ENCODE results near the gene FSD2. TPM values are rescaled to one million over a fixed set of nuclear protein-coding genes. Genes with fewer than 3 reads are reported as not detected.
"Not testable (repeated sequence)": the region's sequence is repeated elsewhere in the genome, so short reads cannot be mapped to it uniquely, and the experiment has no call there.

The FSD2 gene
- total and polyA plus RNA-seq, 2 donors, result under 0.01 to 0.05 TPM

DNA sequence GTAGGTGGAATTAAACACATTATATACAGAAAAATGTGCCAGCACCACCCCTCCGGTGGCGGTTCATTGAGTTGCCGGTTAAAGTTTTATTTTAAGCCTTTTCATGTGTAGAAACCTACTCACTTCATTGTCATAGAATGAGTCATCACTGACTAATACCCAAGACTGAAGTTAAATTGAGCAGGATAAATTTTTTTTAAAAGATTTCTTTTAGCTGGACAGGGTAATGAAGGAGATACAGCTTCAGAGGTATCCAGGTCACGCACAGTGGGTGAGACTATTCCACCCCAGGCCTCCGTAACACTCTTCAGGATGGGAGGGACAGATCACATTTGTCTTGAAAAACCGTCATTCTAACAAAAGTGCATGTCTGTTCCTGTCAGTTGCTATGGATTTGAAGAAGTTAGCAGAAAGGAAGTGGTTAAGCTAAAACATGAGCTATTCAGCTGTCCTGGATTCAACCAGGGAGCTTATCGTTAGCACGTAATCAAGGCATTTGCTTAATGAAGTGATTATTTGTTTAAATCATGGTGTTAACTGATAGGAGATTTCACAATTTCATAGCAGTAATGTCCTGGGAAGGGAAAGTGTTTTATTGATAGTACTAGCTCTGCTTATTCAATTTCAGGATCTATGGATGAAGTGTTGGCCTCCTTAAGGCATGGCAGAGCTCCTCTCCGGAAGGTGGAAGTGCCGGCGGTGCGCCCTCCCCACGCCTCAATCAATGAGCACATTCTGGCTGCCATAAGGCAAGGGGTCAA is 26.9 kb upstream of the FSD2 start:
- H3K4me1 ChIP-seq (ENCODE audit: control insufficient read depth in 2 of 2, insufficient read depth in 2 of 2, low read length in 2 of 2), result peaks cover 0 to 4% of the 10 kb centered on the region in 2 donors
- H3K4me3 ChIP-seq (ENCODE audit: low read length in 2 of 2), result no peak overlapping the region
- peaks cover 72 to 83% of the 10 kb centered on the region in 2 donors for H3K36me3 ChIP-seq (ENCODE audit: control insufficient read depth in 2 of 2, insufficient read depth in 2 of 2, low read length in 1 of 2)
- 55% methylated on average over 13 of the region's 13 CpGs for WGBS
- no peaks in the 10 kb centered on the region for H3K27me3 ChIP-seq (ENCODE audit: control insufficient read depth in 2 of 2, insufficient read depth in 1 of 2, low read length in 1 of 2)
- peak overlapping the region; percentile 3 to 10 for H3K27ac ChIP-seq (ENCODE audit: low read depth in 1 of 2, low read length in 1 of 2)
- no peak for DNase-seq (ENCODE audit: low read depth in 6 of 9, low spot score in 9 of 9)
- peaks cover 0 to 2% of the 10 kb centered on the region in 2 donors for H3K9me3 ChIP-seq (ENCODE audit: control insufficient read depth in 2 of 2, insufficient read depth in 1 of 2, low read length in 1 of 2)

DNA sequence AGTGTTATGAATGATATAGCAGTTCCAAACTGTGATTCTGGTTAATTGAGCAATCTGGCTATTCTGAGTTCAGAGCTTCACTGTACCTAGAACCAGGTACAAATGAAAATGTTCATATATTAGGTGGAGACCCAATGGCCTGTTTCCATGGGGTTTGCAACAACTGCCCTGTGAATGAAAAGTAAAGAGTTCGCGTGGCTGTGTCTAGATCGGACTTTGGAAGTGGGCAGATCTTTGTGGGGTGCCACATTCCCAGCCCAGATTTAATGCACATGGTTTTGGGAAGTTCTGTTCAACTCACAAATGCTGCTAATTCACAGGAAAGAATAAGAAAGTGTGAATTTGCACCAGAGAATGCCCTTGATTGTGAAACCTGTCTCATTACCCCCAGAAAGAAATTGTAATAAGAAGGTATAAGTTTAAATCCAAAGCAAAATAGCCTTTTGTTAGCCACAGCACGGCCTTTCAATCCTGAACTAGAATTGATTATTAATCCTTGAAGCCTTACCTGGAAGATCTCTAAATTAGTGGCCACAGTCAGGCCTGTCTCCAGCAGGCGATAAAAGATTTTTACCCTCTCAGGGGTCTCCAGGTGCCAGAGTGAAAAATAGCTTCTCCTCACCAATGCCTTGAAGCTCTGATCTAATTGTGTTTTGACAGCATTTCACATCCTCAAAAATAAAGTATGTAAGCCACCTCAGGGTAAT is 26.2 kb upstream of the FSD2 start:
- Histone ChIP-seq H3K27me3 (ENCODE audit: control insufficient read depth in 2 of 2, insufficient read depth in 1 of 2, low read length in 1 of 2) (no peaks in the 10 kb centered on the region), H3K4me1 (ENCODE audit: control insufficient read depth in 2 of 2, insufficient read depth in 2 of 2, low read length in 2 of 2) (peaks cover 0 to 4% of the 10 kb centered on the region in 2 donors), H3K9me3 (ENCODE audit: control insufficient read depth in 2 of 2, insufficient read depth in 1 of 2, low read length in 1 of 2) (peaks cover 0 to 2% of the 10 kb centered on the region in 2 donors), H3K27ac (ENCODE audit: low read depth in 1 of 2, low read length in 1 of 2) (peak overlapping the region in 1 of 2 donors; percentile 10), H3K36me3 (ENCODE audit: control insufficient read depth in 2 of 2, insufficient read depth in 2 of 2, low read length in 1 of 2) (peaks cover 69 to 79% of the 10 kb centered on the region in 2 donors), H3K4me3 (ENCODE audit: low read length in 2 of 2) (no peak overlapping the region)
- WGBS, result 97% methylated on average over 5 of the region's 5 CpGs
- DNase-seq (ENCODE audit: low read depth in 6 of 9, low spot score in 9 of 9), result no peak

DNA sequence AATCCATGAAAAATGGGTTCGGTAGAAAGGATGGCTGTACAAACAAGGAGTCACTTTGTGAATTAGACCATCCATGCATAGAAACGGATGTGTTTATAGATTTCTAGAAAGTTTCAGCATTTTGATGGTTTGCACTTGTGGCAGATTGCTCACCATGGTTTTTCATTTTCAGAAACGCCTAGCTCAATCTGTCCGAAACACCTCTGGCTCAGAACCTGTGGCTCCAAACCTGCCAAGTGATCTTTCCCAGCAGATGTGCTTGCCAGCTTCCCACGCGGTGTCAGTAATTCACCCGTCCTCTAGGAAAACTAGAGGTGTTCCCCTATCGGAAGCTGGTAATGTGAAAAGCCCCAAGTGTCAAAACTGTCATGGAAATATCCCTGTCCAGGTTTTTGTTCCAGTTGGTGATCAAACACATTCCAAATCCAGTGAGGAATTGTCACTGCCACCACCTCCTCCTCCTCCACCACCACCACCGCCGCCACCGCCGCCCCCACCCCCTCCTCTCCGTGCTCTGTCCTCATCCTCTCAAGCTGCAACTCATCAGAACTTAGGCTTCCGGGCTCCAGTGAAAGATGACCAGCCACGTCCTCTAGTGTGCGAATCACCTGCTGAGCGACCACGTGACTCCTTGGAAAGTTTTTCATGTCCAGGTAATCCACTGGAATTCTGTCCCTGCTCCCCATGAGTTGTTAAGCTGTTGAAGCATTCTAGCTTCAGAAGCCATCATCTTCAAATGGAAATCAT is 24.7 kb upstream of the FSD2 start:
- WGBS, result 95% methylated on average over 18 of the region's 18 CpGs
- Histone ChIP-seq H3K4me3 (ENCODE audit: low read length in 2 of 2) (no peak overlapping the region), H3K4me1 (ENCODE audit: control insufficient read depth in 2 of 2, insufficient read depth in 2 of 2, low read length in 2 of 2) (peaks cover 0 to 4% of the 10 kb centered on the region in 2 donors), H3K36me3 (ENCODE audit: control insufficient read depth in 2 of 2, insufficient read depth in 2 of 2, low read length in 1 of 2) (peaks cover 58 to 78% of the 10 kb centered on the region in 2 donors), H3K9me3 (ENCODE audit: control insufficient read depth in 2 of 2, insufficient read depth in 1 of 2, low read length in 1 of 2) (no peaks in the 10 kb centered on the region), H3K27ac (ENCODE audit: low read depth in 1 of 2, low read length in 1 of 2) (no peak overlapping the region), H3K27me3 (ENCODE audit: control insufficient read depth in 2 of 2, insufficient read depth in 1 of 2, low read length in 1 of 2) (no peaks in the 10 kb centered on the region)
- DNase-seq (ENCODE audit: low read depth in 6 of 9, low spot score in 9 of 9), result no peak

DNA sequence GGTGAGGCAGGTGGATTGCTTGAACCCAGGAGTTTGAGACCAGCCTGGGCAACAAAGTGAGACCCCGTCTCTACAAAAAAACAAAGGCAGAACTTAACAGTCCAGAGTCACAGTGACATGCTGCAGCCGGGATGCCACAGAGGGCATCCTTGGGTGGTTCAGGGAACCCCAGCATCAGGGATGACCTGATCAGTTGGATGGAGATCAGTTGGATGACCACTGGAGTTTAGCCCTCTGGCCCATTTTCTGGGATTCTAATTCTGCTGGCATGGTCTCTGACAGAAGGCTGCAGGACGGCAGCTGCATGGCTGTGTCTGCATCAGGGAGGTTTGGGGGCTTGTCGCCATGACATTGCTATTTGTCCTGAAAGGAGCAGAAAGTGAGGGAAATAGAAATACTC is 23.4 kb upstream of the FSD2 start:
- Histone ChIP-seq H3K4me1 (ENCODE audit: control insufficient read depth in 2 of 2, insufficient read depth in 2 of 2, low read length in 2 of 2) (peaks cover 0 to 4% of the 10 kb centered on the region in 2 donors), H3K4me3 (ENCODE audit: low read length in 2 of 2) (no peak overlapping the region), H3K36me3 (ENCODE audit: control insufficient read depth in 2 of 2, insufficient read depth in 2 of 2, low read length in 1 of 2) (peaks cover 52 to 77% of the 10 kb centered on the region in 2 donors), H3K27ac (ENCODE audit: low read depth in 1 of 2, low read length in 1 of 2) (no peak overlapping the region), H3K9me3 (ENCODE audit: control insufficient read depth in 2 of 2, insufficient read depth in 1 of 2, low read length in 1 of 2) (no peaks in the 10 kb centered on the region), H3K27me3 (ENCODE audit: control insufficient read depth in 2 of 2, insufficient read depth in 1 of 2, low read length in 1 of 2) (no peaks in the 10 kb centered on the region)
- no peak for DNase-seq (ENCODE audit: low read depth in 6 of 9, low spot score in 9 of 9)
- WGBS, result 99% methylated on average over 4 of the region's 4 CpGs

DNA sequence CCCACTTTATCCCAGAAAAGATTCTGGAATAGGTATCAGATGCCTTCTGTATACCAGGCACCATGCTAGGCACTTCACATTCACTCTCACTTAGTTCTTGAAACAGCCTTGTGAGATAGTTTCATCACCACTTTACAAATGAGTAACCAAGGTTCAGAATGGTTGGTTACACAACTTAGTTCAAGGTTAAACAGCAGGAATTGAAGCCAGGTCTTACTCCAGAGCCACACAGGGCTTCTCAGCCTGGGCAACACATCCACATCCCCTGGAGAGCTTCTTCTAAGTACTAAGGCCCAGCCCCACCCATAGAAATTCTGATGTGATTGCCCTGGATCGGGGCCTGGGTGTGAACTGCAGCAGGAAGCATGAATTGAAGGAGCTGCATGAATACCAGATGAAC is 22.2 kb upstream of the FSD2 start:
- peaks cover 46 to 70% of the 10 kb centered on the region in 2 donors for H3K36me3 ChIP-seq (ENCODE audit: control insufficient read depth in 2 of 2, insufficient read depth in 2 of 2, low read length in 1 of 2)
- H3K27me3 ChIP-seq (ENCODE audit: control insufficient read depth in 2 of 2, insufficient read depth in 1 of 2, low read length in 1 of 2), result no peaks in the 10 kb centered on the region
- H3K4me1 ChIP-seq (ENCODE audit: control insufficient read depth in 2 of 2, insufficient read depth in 2 of 2, low read length in 2 of 2), result peaks cover 0 to under 1% of the 10 kb centered on the region in 2 donors
- no peak overlapping the region for H3K27ac ChIP-seq (ENCODE audit: low read depth in 1 of 2, low read length in 1 of 2)
- H3K4me3 ChIP-seq (ENCODE audit: low read length in 2 of 2), result no peak overlapping the region
- WGBS, result 98% methylated on average over 1 of the region's 1 CpG
- DNase-seq (ENCODE audit: low read depth in 6 of 9, low spot score in 9 of 9), result no peak
- H3K9me3 ChIP-seq (ENCODE audit: control insufficient read depth in 2 of 2, insufficient read depth in 1 of 2, low read length in 1 of 2), result no peaks in the 10 kb centered on the region

DNA sequence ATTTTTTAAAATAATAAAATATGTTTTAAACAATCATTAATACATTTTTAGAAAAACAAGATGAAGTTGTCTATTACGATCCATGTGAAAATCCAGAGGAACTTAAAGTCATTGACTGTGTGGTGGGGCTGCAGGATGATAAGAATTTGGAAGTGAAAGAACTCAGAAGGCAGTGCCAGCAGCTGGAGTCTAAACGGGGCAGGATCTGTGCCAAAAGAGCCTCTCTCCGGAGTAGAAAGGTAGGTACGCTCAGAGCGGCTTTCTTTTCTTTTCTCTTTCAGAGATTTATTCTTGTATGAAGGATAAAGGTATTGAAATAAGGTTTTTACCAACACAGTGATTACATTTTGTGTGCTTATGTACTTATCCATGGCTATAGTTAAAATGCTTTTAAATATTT is 17.2 kb upstream of the FSD2 start:
- 96% methylated on average over 5 of the region's 5 CpGs for WGBS
- no peak for DNase-seq (ENCODE audit: low read depth in 6 of 9, low spot score in 9 of 9)
- Histone ChIP-seq H3K27ac (ENCODE audit: low read depth in 1 of 2, low read length in 1 of 2) (no peak overlapping the region), H3K36me3 (ENCODE audit: control insufficient read depth in 2 of 2, insufficient read depth in 2 of 2, low read length in 1 of 2) (peaks cover 29 to 55% of the 10 kb centered on the region in 2 donors), H3K4me3 (ENCODE audit: low read length in 2 of 2) (no peak overlapping the region), H3K27me3 (ENCODE audit: control insufficient read depth in 2 of 2, insufficient read depth in 1 of 2, low read length in 1 of 2) (no peaks in the 10 kb centered on the region), H3K9me3 (ENCODE audit: control insufficient read depth in 2 of 2, insufficient read depth in 1 of 2, low read length in 1 of 2) (no peaks in the 10 kb centered on the region), H3K4me1 (ENCODE audit: control insufficient read depth in 2 of 2, insufficient read depth in 2 of 2, low read length in 2 of 2) (no peaks in the 10 kb centered on the region)

DNA sequence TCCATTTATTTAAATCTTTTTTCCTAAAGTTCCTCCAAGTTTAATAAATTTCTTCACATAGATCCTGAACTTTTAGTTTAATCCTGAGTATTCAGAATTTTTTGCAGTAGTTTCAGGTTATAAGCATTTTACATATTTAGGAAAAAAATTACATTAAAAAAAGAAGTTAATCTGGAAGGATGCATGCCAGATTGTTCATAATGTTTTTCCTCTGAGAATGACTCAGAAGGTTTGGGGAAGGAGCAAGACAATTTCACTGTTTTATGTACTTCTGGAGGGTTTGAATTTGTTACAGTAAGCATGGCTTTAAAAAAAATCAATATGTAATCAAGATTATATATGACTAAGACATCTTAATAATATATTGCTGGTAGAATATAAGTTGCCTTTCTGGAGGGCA is 16.0 kb upstream of the FSD2 start:
- DNase-seq (ENCODE audit: low read depth in 6 of 9, low spot score in 9 of 9), result not testable (repeated sequence)
- peaks cover 27 to 56% of the 10 kb centered on the region in 2 donors for H3K36me3 ChIP-seq (ENCODE audit: control insufficient read depth in 2 of 2, insufficient read depth in 2 of 2, low read length in 1 of 2)

DNA sequence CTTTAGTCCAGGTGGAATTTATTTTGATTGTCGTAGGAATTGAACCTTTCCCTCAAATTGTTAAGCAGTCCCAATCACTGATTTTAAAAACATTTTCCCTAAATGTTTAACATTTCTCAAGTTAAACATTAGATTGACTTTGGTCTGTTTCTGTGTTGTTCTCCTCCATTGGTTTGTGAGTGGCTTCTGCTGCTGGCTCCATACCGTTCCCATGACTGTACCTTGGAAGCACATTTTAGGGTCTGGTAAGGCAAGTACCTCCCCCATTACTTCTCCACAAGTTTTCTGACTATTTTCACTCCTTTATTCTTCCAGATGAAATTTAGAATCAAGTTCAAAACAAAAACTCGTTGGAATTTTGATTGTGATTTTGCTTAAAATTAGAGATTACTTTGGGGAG is 15.5 kb upstream of the FSD2 start:
- H3K36me3 ChIP-seq (ENCODE audit: control insufficient read depth in 2 of 2, insufficient read depth in 2 of 2, low read length in 1 of 2), result peaks cover 29 to 56% of the 10 kb centered on the region in 2 donors
- not testable (repeated sequence) for H3K9me3 ChIP-seq (ENCODE audit: control insufficient read depth in 2 of 2, insufficient read depth in 1 of 2, low read length in 1 of 2); H3K27me3 ChIP-seq (ENCODE audit: control insufficient read depth in 2 of 2, insufficient read depth in 1 of 2, low read length in 1 of 2); H3K4me1 ChIP-seq (ENCODE audit: control insufficient read depth in 2 of 2, insufficient read depth in 2 of 2, low read length in 2 of 2); DNase-seq (ENCODE audit: low read depth in 6 of 9, low spot score in 9 of 9); H3K4me3 ChIP-seq (ENCODE audit: low read length in 2 of 2); H3K27ac ChIP-seq (ENCODE audit: low read depth in 1 of 2, low read length in 1 of 2)
- 96% methylated on average over 3 of the region's 3 CpGs for WGBS

More for the DNA sequence above, 16.0 kb upstream of the FSD2 start:
- not testable (repeated sequence) for H3K4me1 ChIP-seq (ENCODE audit: control insufficient read depth in 2 of 2, insufficient read depth in 2 of 2, low read length in 2 of 2); H3K27ac ChIP-seq (ENCODE audit: low read depth in 1 of 2, low read length in 1 of 2); H3K9me3 ChIP-seq (ENCODE audit: control insufficient read depth in 2 of 2, insufficient read depth in 1 of 2, low read length in 1 of 2); H3K27me3 ChIP-seq (ENCODE audit: control insufficient read depth in 2 of 2, insufficient read depth in 1 of 2, low read length in 1 of 2); H3K4me3 ChIP-seq (ENCODE audit: low read length in 2 of 2)

DNA sequence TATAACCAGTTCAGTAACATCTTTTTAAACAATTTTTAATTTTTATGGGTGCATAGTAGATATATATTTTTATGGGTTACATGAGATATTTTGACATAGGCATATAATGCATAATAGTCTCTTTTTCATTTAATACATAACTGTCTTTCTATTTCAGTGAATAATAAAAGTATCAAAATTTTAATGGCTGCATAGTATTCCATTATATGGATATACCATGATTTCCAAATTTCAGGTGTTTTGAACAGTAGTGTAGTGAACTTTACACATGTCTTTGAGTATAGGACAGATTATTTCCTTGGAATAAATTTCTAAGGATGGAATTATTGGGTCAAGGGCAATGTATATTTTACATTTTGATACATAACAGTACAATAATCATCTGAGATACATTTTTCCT is 14.3 kb upstream of the FSD2 start:
- H3K36me3 ChIP-seq (ENCODE audit: control insufficient read depth in 2 of 2, insufficient read depth in 2 of 2, low read length in 1 of 2), result peaks cover 28 to 53% of the 10 kb centered on the region in 2 donors
- H3K27ac ChIP-seq (ENCODE audit: low read depth in 1 of 2, low read length in 1 of 2), result no peak overlapping the region
- H3K9me3 ChIP-seq (ENCODE audit: control insufficient read depth in 2 of 2, insufficient read depth in 1 of 2, low read length in 1 of 2), result no peaks in the 10 kb centered on the region
- H3K4me1 ChIP-seq (ENCODE audit: control insufficient read depth in 2 of 2, insufficient read depth in 2 of 2, low read length in 2 of 2), result no peaks in the 10 kb centered on the region
- DNase-seq (ENCODE audit: low read depth in 6 of 9, low spot score in 9 of 9), result no peak
- no peak overlapping the region for H3K4me3 ChIP-seq (ENCODE audit: low read length in 2 of 2)
- no peaks in the 10 kb centered on the region for H3K27me3 ChIP-seq (ENCODE audit: control insufficient read depth in 2 of 2, insufficient read depth in 1 of 2, low read length in 1 of 2)

All from thymus (tissue), 11 donors.